Hematopoietic multipotent progenitor cell treated with erythropoietin and hydrocortisone succinate and interleukin-3 and kit ligand, for 17 days (in vitro differentiated cells): ENCODE data around the gene CLDN18.

ENCODE experiments used
- DNase-seq: peaks from one replicate; pipeline ENCODE4 v3.0.0-alpha.2; 2015; ENCODE audit warnings: low spot score

CLDN18 gene

GRCh38 chr3:138009476-138010272 is at the start of gene CLDN18:
Gene CLDN18 (plus strand): TSS chr3:138010165. CDS start chr3:138010226, 61 bp downstream.
- DNase-seq = no peak

- DNase-seq = no peak
Measured at GRCh38 chr3:137962251-137962650, 47.7 kb upstream of the CLDN18 start.

GRCh38 chr3:137963463-137963862 is 46.5 kb upstream of the CLDN18 start:
- no peak for DNase-seq

- no peak for DNase-seq
Measured at GRCh38 chr3:137970914-137971831, 38.8 kb upstream of the CLDN18 start.

- no peak for DNase-seq
Measured at GRCh38 chr3:137972396-137972795, 37.6 kb upstream of the CLDN18 start.

GRCh38 chr3:137978328-137978727 is 31.6 kb upstream of the CLDN18 start:
- DNase-seq = no peak

GRCh38 chr3:137987723-137988122 is 22.2 kb upstream of the CLDN18 start:
- DNase-seq = no peak

- no peak for DNase-seq
Measured at GRCh38 chr3:137988152-137988551, 21.8 kb upstream of the CLDN18 start.

GRCh38 chr3:137988982-137989381 is 21.0 kb upstream of the CLDN18 start:
- DNase-seq = no peak

- no peak for DNase-seq
Measured at GRCh38 chr3:137990427-137990826, 19.5 kb upstream of the CLDN18 start.

- DNase-seq = no peak
Measured at GRCh38 chr3:137992592-137992991, 17.4 kb upstream of the CLDN18 start.

GRCh38 chr3:137998121-137999042 is 11.6 kb upstream of the CLDN18 start:
- no peak for DNase-seq

GRCh38 chr3:138003069-138003468 is 6.9 kb upstream of the CLDN18 start:
- no peak for DNase-seq

- no peak for DNase-seq
Measured at GRCh38 chr3:138005627-138006026, 4.3 kb upstream of the CLDN18 start.

GRCh38 chr3:138007898-138008297 is 2.1 kb upstream of the CLDN18 start:
- DNase-seq = no peak

- no peak for DNase-seq
Measured at GRCh38 chr3:138010273-138010590, 267 bp downstream of the CLDN18 start.

GRCh38 chr3:138011722-138012121 is 1.8 kb downstream of the CLDN18 start:
- DNase-seq = no peak

- DNase-seq = no peak
Measured at GRCh38 chr3:138012526-138012925, 2.6 kb downstream of the CLDN18 start.

- DNase-seq = no peak
Measured at GRCh38 chr3:138016065-138016464, 6.1 kb downstream of the CLDN18 start.

GRCh38 chr3:138019281-138020069 is 9.5 kb downstream of the CLDN18 start:
- no peak for DNase-seq

- DNase-seq = no peak
Measured at GRCh38 chr3:138023754-138024153, 13.8 kb downstream of the CLDN18 start.
